ENCODE results near the gene CHEK1. TPM values are rescaled to one million over a fixed set of nuclear protein-coding genes. Genes with fewer than 3 reads are reported as not detected.
"Not testable (repeated sequence)": the region's sequence is repeated elsewhere in the genome, so short reads cannot be mapped to it uniquely, and the experiment has no call there.

The CHEK1 gene
- total RNA-seq, 1 donor from 2014 or later, result 161 TPM

DNA sequence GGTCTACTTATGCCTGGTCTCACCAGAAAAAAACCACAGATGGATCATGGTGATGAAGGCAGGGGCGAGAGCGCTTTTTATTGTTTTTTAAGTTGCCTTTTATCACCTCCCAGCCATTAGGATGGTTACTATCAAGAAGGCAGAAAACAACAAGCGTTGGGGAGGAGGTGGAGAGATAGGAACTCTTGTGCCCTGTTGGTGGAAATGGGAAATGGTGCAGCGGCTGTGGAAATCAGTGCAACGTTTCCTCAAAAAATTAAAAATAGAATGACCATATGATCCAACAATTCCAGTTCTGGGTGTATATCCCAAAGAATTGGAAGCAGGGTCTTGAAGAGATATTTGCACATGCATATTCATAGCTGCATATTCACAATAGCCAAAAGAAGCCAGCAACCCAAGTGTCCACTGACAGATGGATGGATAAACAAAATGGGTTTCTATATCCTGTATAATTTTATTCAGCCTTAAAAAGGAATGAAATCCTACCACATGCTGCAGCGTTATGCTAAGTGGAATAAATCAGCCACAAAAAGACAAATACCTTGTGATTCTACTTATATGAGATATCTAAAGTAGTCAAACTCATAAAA is 76.2 kb downstream of the CHEK1 start:
- Mint-ChIP-seq H3K27me3 (ENCODE audit: insufficient read depth, low read depth) (peaks cover 3% of the 10 kb centered on the region), H3K9me3 (peaks cover 5% of the 10 kb centered on the region), H3K4me1 (peaks cover 18% of the 10 kb centered on the region), H3K36me3 (peaks cover 2% of the 10 kb centered on the region), H3K27ac (no peak overlapping the region), H3K4me3 (no peak overlapping the region)
- Histone ChIP-seq H3K4me1 (peaks cover 6% of the 10 kb centered on the region), H3K9ac (no peak overlapping the region), H3F3A (ENCODE audit: low read depth) (peaks cover 6% of the 10 kb centered on the region), H3K4me3 (no peak overlapping the region), H3K4me2 (no peak overlapping the region), H3K9me3 (ENCODE audit: low read depth) (no peaks in the 10 kb centered on the region), H3K36me3 (no peaks in the 10 kb centered on the region), H3K27me3 (no peaks in the 10 kb centered on the region), H2AFZ (replicated peaks) (no peak overlapping the region), H4K20me1 (ENCODE audit: low read depth) (no peaks in the 10 kb centered on the region), H3K79me2 (ENCODE audit: low read depth) (no peaks in the 10 kb centered on the region), H3K27ac (no peak overlapping the region)
- DNase-seq (ENCODE audit: low spot score), result no peak
- TF ChIP-seq EZH2 (IDR thresholded peaks at IDR 0.05) (no peak), EZH2phosphoT487 (IDR thresholded peaks at IDR 0.05) (no peak)
- TF ChIP-seq, protein P1, sequence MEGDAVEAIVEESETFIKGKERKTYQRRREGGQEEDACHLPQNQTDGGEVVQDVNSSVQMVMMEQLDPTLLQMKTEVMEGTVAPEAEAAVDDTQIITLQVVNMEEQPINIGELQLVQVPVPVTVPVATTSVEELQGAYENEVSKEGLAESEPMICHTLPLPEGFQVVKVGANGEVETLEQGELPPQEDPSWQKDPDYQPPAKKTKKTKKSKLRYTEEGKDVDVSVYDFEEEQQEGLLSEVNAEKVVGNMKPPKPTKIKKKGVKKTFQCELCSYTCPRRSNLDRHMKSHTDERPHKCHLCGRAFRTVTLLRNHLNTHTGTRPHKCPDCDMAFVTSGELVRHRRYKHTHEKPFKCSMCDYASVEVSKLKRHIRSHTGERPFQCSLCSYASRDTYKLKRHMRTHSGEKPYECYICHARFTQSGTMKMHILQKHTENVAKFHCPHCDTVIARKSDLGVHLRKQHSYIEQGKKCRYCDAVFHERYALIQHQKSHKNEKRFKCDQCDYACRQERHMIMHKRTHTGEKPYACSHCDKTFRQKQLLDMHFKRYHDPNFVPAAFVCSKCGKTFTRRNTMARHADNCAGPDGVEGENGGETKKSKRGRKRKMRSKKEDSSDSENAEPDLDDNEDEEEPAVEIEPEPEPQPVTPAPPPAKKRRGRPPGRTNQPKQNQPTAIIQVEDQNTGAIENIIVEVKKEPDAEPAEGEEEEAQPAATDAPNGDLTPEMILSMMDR (IDR thresholded peaks at IDR 0.05), result no peak

- peaks cover 5% of the 10 kb centered on the region for H3K9me3 Mint-ChIP-seq
- DNase-seq (ENCODE audit: low spot score), result peak; percentile 14
- H2AFZ ChIP-seq (replicated peaks), result peak overlapping the region; percentile 82
- H3F3A ChIP-seq (ENCODE audit: low read depth), result peaks cover 6% of the 10 kb centered on the region
- H3K36me3 Mint-ChIP-seq, result peaks cover 2% of the 10 kb centered on the region
- TF ChIP-seq EZH2phosphoT487 (IDR thresholded peaks at IDR 0.05) (no peak), EZH2 (IDR thresholded peaks at IDR 0.05) (no peak)
- TF ChIP-seq, protein P1 (IDR thresholded peaks at IDR 0.05), result no peak
- no peaks in the 10 kb centered on the region for H3K79me2 ChIP-seq (ENCODE audit: low read depth)
- H3K4me3 ChIP-seq, result no peak overlapping the region
- no peak overlapping the region for H3K9ac ChIP-seq
- H3K4me1 Mint-ChIP-seq, result peaks cover 18% of the 10 kb centered on the region
- H3K4me3 Mint-ChIP-seq, result no peak overlapping the region
- H4K20me1 ChIP-seq (ENCODE audit: low read depth), result no peaks in the 10 kb centered on the region
- no peaks in the 10 kb centered on the region for H3K9me3 ChIP-seq (ENCODE audit: low read depth)
- H3K4me2 ChIP-seq, result no peak overlapping the region
- H3K27me3 ChIP-seq, result no peaks in the 10 kb centered on the region
- H3K27ac ChIP-seq, result peak overlapping the region; percentile 37
- H3K4me1 ChIP-seq, result peaks cover 6% of the 10 kb centered on the region
- H3K27me3 Mint-ChIP-seq (ENCODE audit: insufficient read depth, low read depth), result peaks cover 3% of the 10 kb centered on the region
- peak overlapping the region; percentile 69 for H3K27ac Mint-ChIP-seq
- H3K36me3 ChIP-seq, result no peaks in the 10 kb centered on the region
Observed at GRCh38 chr11:125701858-125702621, 77.1 kb downstream of the CHEK1 start.

DNA sequence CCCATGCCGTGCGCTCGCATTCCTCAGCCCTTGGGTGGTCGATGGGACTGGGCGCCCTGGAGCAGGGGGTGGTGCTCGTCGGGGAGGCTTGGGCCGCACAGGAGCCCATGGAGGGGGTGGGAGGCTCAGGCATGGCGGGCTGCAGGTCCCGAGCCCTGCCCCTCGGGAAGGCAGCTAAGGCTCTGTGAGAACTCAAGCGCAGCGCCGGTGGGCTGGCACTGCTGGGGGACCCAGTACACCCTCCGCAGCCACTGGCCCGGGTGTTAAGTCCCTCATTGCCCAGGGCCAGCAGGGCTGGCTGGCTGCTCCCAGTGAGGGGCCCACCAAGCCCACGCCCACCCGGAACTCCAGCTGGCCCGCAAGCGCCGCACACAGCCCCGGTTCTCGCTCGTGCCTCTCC is 79.7 kb downstream of the CHEK1 start:
- not testable (repeated sequence) for H3K4me3 ChIP-seq; H3K36me3 Mint-ChIP-seq; H4K20me1 ChIP-seq (ENCODE audit: low read depth); H3K9ac ChIP-seq; DNase-seq (ENCODE audit: low spot score); H3K27me3 Mint-ChIP-seq (ENCODE audit: insufficient read depth, low read depth); H3K27ac ChIP-seq; H3K79me2 ChIP-seq (ENCODE audit: low read depth); H3K4me1 ChIP-seq; H3K4me2 ChIP-seq; H3K27me3 ChIP-seq; H2AFZ ChIP-seq (replicated peaks); H3K9me3 ChIP-seq (ENCODE audit: low read depth); H3K36me3 ChIP-seq; H3K9me3 Mint-ChIP-seq; H3K27ac Mint-ChIP-seq; H3F3A ChIP-seq (ENCODE audit: low read depth); H3K4me3 Mint-ChIP-seq
- H3K4me1 Mint-ChIP-seq, result peaks cover 18% of the 10 kb centered on the region

GRCh38 chr11:125720781-125721180 is 95.8 kb downstream of the CHEK1 start:
- Mint-ChIP-seq H3K36me3 (no peaks in the 10 kb centered on the region), H3K4me3 (no peak overlapping the region), H3K27me3 (ENCODE audit: insufficient read depth, low read depth) (peaks cover 8% of the 10 kb centered on the region), H3K9me3 (peaks cover 6% of the 10 kb centered on the region), H3K4me1 (peaks cover 3% of the 10 kb centered on the region), H3K27ac (no peak overlapping the region)
- Histone ChIP-seq H3K4me3 (no peak overlapping the region), H3K9ac (no peak overlapping the region), H3K79me2 (ENCODE audit: low read depth) (no peaks in the 10 kb centered on the region), H3K4me1 (no peaks in the 10 kb centered on the region), H3K27ac (no peak overlapping the region), H3K4me2 (no peak overlapping the region), H3K36me3 (no peaks in the 10 kb centered on the region), H3K27me3 (no peaks in the 10 kb centered on the region), H2AFZ (replicated peaks) (no peak overlapping the region), H3F3A (ENCODE audit: low read depth) (no peaks in the 10 kb centered on the region), H4K20me1 (ENCODE audit: low read depth) (no peaks in the 10 kb centered on the region), H3K9me3 (ENCODE audit: low read depth) (peaks cover 4% of the 10 kb centered on the region)
- TF ChIP-seq, protein P1 (IDR thresholded peaks at IDR 0.05), result no peak
- TF ChIP-seq EZH2phosphoT487 (IDR thresholded peaks at IDR 0.05) (no peak), EZH2 (IDR thresholded peaks at IDR 0.05) (no peak)
- DNase-seq (ENCODE audit: low spot score), result no peak
